ENCODE data around the gene CAPN14. TPM values are rescaled to one million over a fixed set of nuclear protein-coding genes. Genes with fewer than 3 reads are reported as not detected.

CAPN14 gene
- polyA plus RNA-seq, 1 of the 3 experiments (the other 2 are of a cell fraction): 0.08 TPM

DNA sequence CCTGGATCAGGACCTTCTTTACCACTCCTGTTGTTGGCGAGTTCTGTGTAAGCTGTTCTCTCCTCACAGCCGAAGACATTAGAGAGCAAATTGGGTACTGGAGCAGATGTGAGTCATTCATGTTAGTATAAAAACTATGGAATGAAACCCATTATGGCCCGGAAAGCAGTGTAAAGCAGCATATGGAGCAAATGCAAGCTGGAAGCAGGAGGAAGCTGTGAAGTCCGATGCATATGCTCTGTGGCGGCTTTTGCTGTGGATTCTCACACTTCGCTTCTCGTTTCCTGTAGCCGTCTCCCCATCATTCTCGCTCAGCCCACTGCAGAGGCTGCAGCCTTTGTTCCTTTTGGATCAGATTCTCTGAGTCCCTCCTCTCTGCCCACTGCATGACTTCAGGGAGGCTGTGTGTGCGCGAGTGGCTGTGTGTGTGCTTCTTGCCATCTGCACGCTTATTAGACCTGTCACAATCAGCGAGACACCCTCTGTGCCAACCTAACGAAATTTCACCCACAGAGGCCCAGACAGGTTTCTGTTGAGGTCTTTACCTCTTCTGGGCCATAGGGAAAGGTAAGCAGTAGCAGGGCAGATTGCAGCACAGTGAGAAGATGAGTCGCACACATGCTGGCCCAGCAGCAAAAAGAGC is 75.8 kb downstream of the CAPN14 start:
- no peaks in the 10 kb centered on the region for H3F3A ChIP-seq (replicated peaks; ENCODE audit: insufficient read depth)
- no peaks in the 10 kb centered on the region for H3K9me2 ChIP-seq
- H3K4me1 ChIP-seq (ENCODE audit: control insufficient read depth in 1 of 2, insufficient read depth in 2 of 2, low read depth in 1 of 2, low read length in 1 of 2): peaks cover 0 to 14% of the 10 kb centered on the region in 2 experiments; a peak in 1 of 4 replicates
- TF ChIP-seq ZBTB33 (IDR thresholded peaks at IDR 0.05; ENCODE audit: borderline replicate concordance, low read depth): no peak
- TF ChIP-seq, protein P1, sequence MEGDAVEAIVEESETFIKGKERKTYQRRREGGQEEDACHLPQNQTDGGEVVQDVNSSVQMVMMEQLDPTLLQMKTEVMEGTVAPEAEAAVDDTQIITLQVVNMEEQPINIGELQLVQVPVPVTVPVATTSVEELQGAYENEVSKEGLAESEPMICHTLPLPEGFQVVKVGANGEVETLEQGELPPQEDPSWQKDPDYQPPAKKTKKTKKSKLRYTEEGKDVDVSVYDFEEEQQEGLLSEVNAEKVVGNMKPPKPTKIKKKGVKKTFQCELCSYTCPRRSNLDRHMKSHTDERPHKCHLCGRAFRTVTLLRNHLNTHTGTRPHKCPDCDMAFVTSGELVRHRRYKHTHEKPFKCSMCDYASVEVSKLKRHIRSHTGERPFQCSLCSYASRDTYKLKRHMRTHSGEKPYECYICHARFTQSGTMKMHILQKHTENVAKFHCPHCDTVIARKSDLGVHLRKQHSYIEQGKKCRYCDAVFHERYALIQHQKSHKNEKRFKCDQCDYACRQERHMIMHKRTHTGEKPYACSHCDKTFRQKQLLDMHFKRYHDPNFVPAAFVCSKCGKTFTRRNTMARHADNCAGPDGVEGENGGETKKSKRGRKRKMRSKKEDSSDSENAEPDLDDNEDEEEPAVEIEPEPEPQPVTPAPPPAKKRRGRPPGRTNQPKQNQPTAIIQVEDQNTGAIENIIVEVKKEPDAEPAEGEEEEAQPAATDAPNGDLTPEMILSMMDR (IDR thresholded peaks at IDR 0.05): no peak
- TF ChIP-seq RXRA (IDR thresholded peaks at IDR 0.05; ENCODE audit: borderline replicate concordance, low read depth): no peak
- H4K20me1 ChIP-seq (ENCODE audit: insufficient read depth): no peaks in the 10 kb centered on the region
- no peak for DNase-seq
- H3K9ac ChIP-seq: no peak overlapping the region
- peaks cover 37% of the 10 kb centered on the region for H3K27me3 ChIP-seq (ENCODE audit: insufficient read depth)
- H3K27ac ChIP-seq (ENCODE audit: low read depth in 2 of 2, low read length in 1 of 2): no peak overlapping the region
- ChIA-PET POLR2A (interaction anchor here (1.2 kb wide), 1 partner anchor 28 kb away, joined by 3 read pairs; no protein-coding TSS in a partner anchor), CTCF (interaction anchor here (1.1 to 14.0 kb wide), 10 partner anchors 9 to 933 kb away, joined by 3 to 168 read pairs (median 21); partner anchors contain the start of gene EHD3)
- H3K4me3 ChIP-seq (ENCODE audit: low read depth in 2 of 2, low read length in 1 of 2): no peak overlapping the region
- no peaks in the 10 kb centered on the region for H3K9me3 ChIP-seq
- no peak overlapping the region for H2AFZ ChIP-seq (ENCODE audit: low read depth)
- no peaks in the 10 kb centered on the region for H3K36me3 ChIP-seq (replicated peaks in 1 of 2; ENCODE audit: control insufficient read depth in 1 of 2, insufficient read depth in 2 of 2, low read length in 1 of 2)
- no peaks in the 10 kb centered on the region for H3K79me2 ChIP-seq (ENCODE audit: insufficient read depth)
- no peak overlapping the region for H3K4me2 ChIP-seq
- WGBS (ENCODE audit: low lambda C conversion rate): 84% methylated on average over 15 of the region's 15 CpGs

GRCh38 chr2:31140151-31140550 is 77.2 kb downstream of the CAPN14 start:
- no peaks in the 10 kb centered on the region for H3K9me3 ChIP-seq
- POLR2A ChIA-PET: interaction anchor here (1.2 kb wide), 1 partner anchor 30 kb away, joined by 3 read pairs; no protein-coding TSS in a partner anchor
- 88% methylated on average over 7 of the region's 8 CpGs for WGBS (ENCODE audit: low lambda C conversion rate)
- CTCF ChIA-PET: interaction anchor here (1.0 to 14.0 kb wide), 12 partner anchors 10 to 975 kb away, joined by 3 to 168 read pairs (median 21); no protein-coding TSS in a partner anchor
- H3K9me2 ChIP-seq: no peaks in the 10 kb centered on the region
- no peaks in the 10 kb centered on the region for H3K36me3 ChIP-seq (replicated peaks in 1 of 2; ENCODE audit: control insufficient read depth in 1 of 2, insufficient read depth in 2 of 2, low read length in 1 of 2)
- peaks cover 0 to 22% of the 10 kb centered on the region in 2 experiments; a peak in 1 of 4 replicates for H3K4me1 ChIP-seq (ENCODE audit: control insufficient read depth in 1 of 2, insufficient read depth in 2 of 2, low read depth in 1 of 2, low read length in 1 of 2)
- H4K20me1 ChIP-seq (ENCODE audit: insufficient read depth): no peaks in the 10 kb centered on the region
- no peak overlapping the region for H3K9ac ChIP-seq
- no peak overlapping the region for H3K4me2 ChIP-seq
- DNase-seq: no peak
- peaks cover 45% of the 10 kb centered on the region for H3K27me3 ChIP-seq (ENCODE audit: insufficient read depth)
- no peak overlapping the region for H3K4me3 ChIP-seq (ENCODE audit: low read depth in 2 of 2, low read length in 1 of 2)
- TF ChIP-seq USF1 (IDR thresholded peaks at IDR 0.05; ENCODE audit: borderline replicate concordance, low read depth): no peak
- no peak for TF ChIP-seq RCOR1 (IDR thresholded peaks at IDR 0.05; ENCODE audit: low read length)
- TF ChIP-seq CHD2 (IDR thresholded peaks at IDR 0.05; ENCODE audit: low read length, partially characterized antibody): no peak
- no peak for TF ChIP-seq TEAD4 (IDR thresholded peaks at IDR 0.05; ENCODE audit: borderline replicate concordance, insufficient read depth)
- TF ChIP-seq, protein P1 (IDR thresholded peaks at IDR 0.05): no peak
- no peak for TF ChIP-seq FOXJ3 (CRISPR knock-in tag; IDR thresholded peaks at IDR 0.05)
- no peak for TF ChIP-seq NFIC (IDR thresholded peaks at IDR 0.05; ENCODE audit: borderline replicate concordance)
- no peak for TF ChIP-seq ELF1 (IDR thresholded peaks at IDR 0.05)
- no peaks in the 10 kb centered on the region for H3K79me2 ChIP-seq (ENCODE audit: insufficient read depth)
- H2AFZ ChIP-seq (ENCODE audit: low read depth): no peak overlapping the region
- no peaks in the 10 kb centered on the region for H3F3A ChIP-seq (replicated peaks; ENCODE audit: insufficient read depth)
- H3K27ac ChIP-seq (ENCODE audit: low read depth in 2 of 2, low read length in 1 of 2): no peak overlapping the region
